Measurements from ENCODE around the gene PLCB4.

- TF ChIP-seq, protein P1, sequence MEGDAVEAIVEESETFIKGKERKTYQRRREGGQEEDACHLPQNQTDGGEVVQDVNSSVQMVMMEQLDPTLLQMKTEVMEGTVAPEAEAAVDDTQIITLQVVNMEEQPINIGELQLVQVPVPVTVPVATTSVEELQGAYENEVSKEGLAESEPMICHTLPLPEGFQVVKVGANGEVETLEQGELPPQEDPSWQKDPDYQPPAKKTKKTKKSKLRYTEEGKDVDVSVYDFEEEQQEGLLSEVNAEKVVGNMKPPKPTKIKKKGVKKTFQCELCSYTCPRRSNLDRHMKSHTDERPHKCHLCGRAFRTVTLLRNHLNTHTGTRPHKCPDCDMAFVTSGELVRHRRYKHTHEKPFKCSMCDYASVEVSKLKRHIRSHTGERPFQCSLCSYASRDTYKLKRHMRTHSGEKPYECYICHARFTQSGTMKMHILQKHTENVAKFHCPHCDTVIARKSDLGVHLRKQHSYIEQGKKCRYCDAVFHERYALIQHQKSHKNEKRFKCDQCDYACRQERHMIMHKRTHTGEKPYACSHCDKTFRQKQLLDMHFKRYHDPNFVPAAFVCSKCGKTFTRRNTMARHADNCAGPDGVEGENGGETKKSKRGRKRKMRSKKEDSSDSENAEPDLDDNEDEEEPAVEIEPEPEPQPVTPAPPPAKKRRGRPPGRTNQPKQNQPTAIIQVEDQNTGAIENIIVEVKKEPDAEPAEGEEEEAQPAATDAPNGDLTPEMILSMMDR (IDR thresholded peaks at IDR 0.05), result no peak
- TF ChIP-seq EZH2 (IDR thresholded peaks at IDR 0.05), result no peak
These were observed 211.1 kb downstream of the PLCB4 start for GRCh38 chr20:9279918-9280401.
